Smooth muscle cell (in vitro differentiated cells): ENCODE measurements around the gene PCDH9. TPM values are rescaled to one million over a fixed set of nuclear protein-coding genes. Genes with fewer than 3 reads are reported as not detected.
A peak's percentile ranks its signal among the peaks of the same experiment; 100 is the strongest.

Experiments
- DNase-seq: peaks from one replicate; lab custom pipeline; 2025; ENCODE audit not compliant: unreplicated experiment; lab: John Stamatoyannopoulos, UW
- H2AFZ ChIP-seq: fragments of 200-600 bp; sonication (generic); 2 replicates; pipeline ENCODE4 v1.6.0; 2016; ENCODE audit warnings: antibody characterized with exemption, low read depth, mild to moderate bottlenecking
- H3F3A ChIP-seq: fragments of 200-600 bp; sonication (generic); 2 replicates; pipeline ENCODE4 v1.6.0; 2017; ENCODE audit warnings: antibody characterized with exemption, low read depth
- H3K27ac ChIP-seq: fragments of 200-600 bp; sonication (generic); 2 replicates; pipeline ENCODE4 v1.5.1; 2016; ENCODE audit warnings: low read depth, mild to moderate bottlenecking
- H3K27me3 ChIP-seq: fragments of 200-600 bp; sonication (generic); 2 replicates; pipeline ENCODE4 v1.6.1; 2016; ENCODE audit warnings: low read depth, mild to moderate bottlenecking
- H3K36me3 ChIP-seq: fragments of 200-600 bp; sonication (generic); 2 replicates; pipeline ENCODE4 v1.5.1; 2016; ENCODE audit warnings: low read depth
- H3K4me1 ChIP-seq: fragments of 200-600 bp; sonication (generic); 2 replicates; pipeline ENCODE4 v1.5.1; 2016; ENCODE audit warnings: low read depth
- H3K4me2 ChIP-seq: fragments of 200-600 bp; sonication (generic); 2 replicates; pipeline ENCODE4 v1.6.0; 2016; ENCODE audit warnings: mild to moderate bottlenecking
- H3K4me3 ChIP-seq: fragments of 200-600 bp; sonication (generic); 2 replicates; pipeline ENCODE4 v1.5.1; 2016; ENCODE audit warnings: mild to moderate bottlenecking
- H3K79me2 ChIP-seq: fragments of 200-600 bp; sonication (generic); 2 replicates; pipeline ENCODE4 v1.6.0; 2016; ENCODE audit warnings: low read depth, mild to moderate bottlenecking
- H3K9ac ChIP-seq: fragments of 200-600 bp; sonication (generic); 2 replicates; pipeline ENCODE4 v1.6.0; 2016; ENCODE audit warnings: low read depth
- H3K9me3 ChIP-seq: fragments of 200-600 bp; sonication (generic); replicated peaks from 2 replicates; pipeline ENCODE4 v1.5.1; 2016; ENCODE audit warnings: low read depth
- H4K20me1 ChIP-seq: fragments of 200-600 bp; sonication (generic); 2 replicates; pipeline ENCODE4 v1.6.0; 2016; ENCODE audit warnings: low read depth
- CTCF ChIP-seq: fragments of 200-600 bp; sonication (generic); IDR thresholded peaks from 2 replicates; pipeline ENCODE4 v1.5.1; 2017; ENCODE audit warnings: borderline replicate concordance, mild to moderate bottlenecking, antibody characterized with exemption; ENCODE audit not compliant: insufficient read depth, poor library complexity, severe bottlenecking
- WGBS: methylation state at CpG from one replicate; pipeline ENCODE4 v1.1.7; 2016; ENCODE audit warnings: low lambda C conversion rate; 5-methylcytosine and 5-hydroxymethylcytosine counted together
- polyA plus RNA-seq: library from polyadenylated mRNA; unstranded; fragments of >200 nt; fragmentation: Nextera tagmentation; extraction: Ambion mirVana; gene quantifications from 2 replicates; pipeline ENCODE4 v1.2.1, GENCODE V29; 2016
- total RNA-seq: library from RNA; depleted of rRNA; stranded (reverse); fragments of >200 nt; gene quantifications from 2 replicates; pipeline ENCODE4 v1.2.3, GENCODE V29; 2014

The PCDH9 gene
- total and polyA plus RNA-seq, 2 experiments from 2014 or later, result 0.65 to 1.9 TPM

- no peaks in the 10 kb centered on the region for H3K79me2 ChIP-seq
- no peak for DNase-seq
- H3K36me3 ChIP-seq, result no peaks in the 10 kb centered on the region
- H3K27me3 ChIP-seq, result no peaks in the 10 kb centered on the region
- H3K27ac ChIP-seq, result no peak overlapping the region
- peak overlapping the region; percentile 70 for H3K4me2 ChIP-seq
- no peak overlapping the region for H2AFZ ChIP-seq
- no peaks in the 10 kb centered on the region for H3K9me3 ChIP-seq
- no peaks in the 10 kb centered on the region for H4K20me1 ChIP-seq
- peak overlapping the region; percentile 25 for H3K4me3 ChIP-seq
- H3K4me1 ChIP-seq, result no peaks in the 10 kb centered on the region
- WGBS, result 9% methylated on average over 2 of the region's 2 CpGs
- no peak for TF ChIP-seq CTCF
- H3K9ac ChIP-seq, result no peak overlapping the region
- no peaks in the 10 kb centered on the region for H3F3A ChIP-seq
Measured at GRCh38 chr13:67223024-67223423, 7.1 kb downstream of the PCDH9 start.

GRCh38 chr13:67221630-67222226 lies 8.4 kb downstream of the PCDH9 start:
- Histone ChIP-seq H3F3A (no peaks in the 10 kb centered on the region), H3K4me2 (no peak overlapping the region), H3K79me2 (no peaks in the 10 kb centered on the region), H2AFZ (no peak overlapping the region), H3K9me3 (no peaks in the 10 kb centered on the region), H3K27me3 (no peaks in the 10 kb centered on the region), H3K27ac (no peak overlapping the region), H3K4me3 (no peak overlapping the region), H3K36me3 (no peaks in the 10 kb centered on the region), H4K20me1 (no peaks in the 10 kb centered on the region), H3K9ac (no peak overlapping the region), H3K4me1 (no peaks in the 10 kb centered on the region)
- WGBS, result 66% methylated on average over 3 of the region's 3 CpGs
- no peak for DNase-seq
- TF ChIP-seq CTCF, result no peak

GRCh38 chr13:67219113-67219512 lies 11.0 kb downstream of the PCDH9 start:
- Histone ChIP-seq H3K27me3 (no peaks in the 10 kb centered on the region), H2AFZ (no peak overlapping the region), H3K9ac (no peak overlapping the region), H3K4me1 (no peaks in the 10 kb centered on the region), H3K9me3 (no peaks in the 10 kb centered on the region), H4K20me1 (no peaks in the 10 kb centered on the region), H3F3A (no peaks in the 10 kb centered on the region), H3K27ac (no peak overlapping the region), H3K4me3 (no peak overlapping the region), H3K36me3 (no peaks in the 10 kb centered on the region), H3K79me2 (no peaks in the 10 kb centered on the region), H3K4me2 (no peak overlapping the region)
- WGBS, result 100% methylated on average over 1 of the region's 1 CpG
- no peak for TF ChIP-seq CTCF
- DNase-seq, result no peak

- no peaks in the 10 kb centered on the region for H3K4me1 ChIP-seq
- no peaks in the 10 kb centered on the region for H3K9me3 ChIP-seq
- H3K9ac ChIP-seq, result no peak overlapping the region
- no peak overlapping the region for H2AFZ ChIP-seq
- H3K27ac ChIP-seq, result no peak overlapping the region
- no peaks in the 10 kb centered on the region for H3K36me3 ChIP-seq
- H3F3A ChIP-seq, result no peaks in the 10 kb centered on the region
- no peaks in the 10 kb centered on the region for H3K79me2 ChIP-seq
- no peak for TF ChIP-seq CTCF
- no peaks in the 10 kb centered on the region for H3K27me3 ChIP-seq
- no peak overlapping the region for H3K4me2 ChIP-seq
- H4K20me1 ChIP-seq, result no peaks in the 10 kb centered on the region
- no peak for DNase-seq
- H3K4me3 ChIP-seq, result no peak overlapping the region
Measured at GRCh38 chr13:67217880-67218279, 12.3 kb downstream of the PCDH9 start.
